ENCODE measurements around the gene SND1.

- TF ChIP-seq CTCF (IDR thresholded peaks at IDR 0.05; ENCODE audit: low read length) = no peak
- TF ChIP-seq EZH2 (optimal IDR thresholded peaks at IDR 0.05; ENCODE audit: low read depth, low read length) = no peak
These were observed 460.2 kb downstream of the SND1 start for GRCh38 chr7:128112018-128112780.

Data from MM.1S (cell line).